GM18868 (cell line): ENCODE results near the gene KLHL36.
A peak's percentile ranks its signal among the peaks of the same experiment; 100 is the strongest.

ENCODE experiments used
- ATAC-seq: cut with Tn5 transposase; IDR thresholded peaks from one replicate; pipeline ENCODE4 v1.9.1; 2021; ENCODE audit warnings: mild to moderate bottlenecking, moderate library complexity; ENCODE audit not compliant: unreplicated experiment

KLHL36 gene

DNA sequence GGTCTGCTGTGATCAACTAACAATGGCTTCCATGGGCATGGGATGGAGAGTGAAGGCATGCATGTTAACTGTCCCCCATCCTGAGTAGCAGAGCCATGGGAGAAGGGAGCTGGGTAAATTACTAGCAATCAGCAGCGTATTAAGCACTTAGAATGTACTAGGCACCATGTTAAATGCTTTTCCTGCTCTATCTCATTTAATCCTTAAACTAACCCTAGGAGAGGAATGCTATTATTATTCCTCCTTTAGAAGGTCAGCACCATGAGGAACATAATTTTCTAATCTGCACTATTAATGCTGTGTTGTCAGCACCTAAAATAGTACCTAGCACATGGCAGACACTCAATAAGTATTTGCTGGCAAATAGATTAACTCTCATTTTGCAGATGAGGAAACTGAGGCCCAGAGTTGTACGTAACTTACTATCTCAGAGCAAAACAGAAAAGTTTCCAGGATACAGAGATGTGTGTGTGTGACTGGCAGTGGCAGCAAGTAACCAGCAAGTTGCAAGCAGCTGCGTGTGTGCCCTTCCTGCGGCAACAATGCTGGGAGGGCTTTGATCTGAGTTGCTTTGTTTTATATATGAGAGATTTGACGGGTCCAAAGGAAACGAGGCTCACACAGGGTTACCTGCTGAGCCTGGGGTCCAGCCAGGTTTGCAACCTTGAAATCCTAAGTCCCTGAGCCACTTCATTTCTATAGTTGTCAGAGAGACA, 6.5 kb upstream of the KLHL36 start:
- no peak for ATAC-seq

DNA sequence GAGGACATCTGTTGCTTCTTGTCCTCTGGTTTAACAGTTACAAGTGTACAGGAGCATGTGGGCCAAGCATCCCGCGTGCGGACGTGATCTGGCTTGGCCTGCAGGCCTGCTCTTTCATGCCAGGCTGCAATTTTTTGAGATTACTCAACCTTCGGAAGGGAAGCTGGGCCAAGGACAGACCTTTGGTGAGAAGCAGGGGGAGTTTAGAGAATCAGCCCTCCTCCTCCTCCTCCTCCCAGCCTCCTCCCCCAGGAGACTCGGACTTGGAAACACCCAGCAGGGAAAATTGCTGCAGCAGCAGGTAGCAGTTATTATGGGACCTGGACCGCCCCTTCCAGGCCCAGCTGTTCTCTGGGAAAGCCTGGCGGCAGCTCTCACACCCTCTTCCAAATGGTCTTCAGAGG, 5.1 kb upstream of the KLHL36 start:
- no peak for ATAC-seq

DNA sequence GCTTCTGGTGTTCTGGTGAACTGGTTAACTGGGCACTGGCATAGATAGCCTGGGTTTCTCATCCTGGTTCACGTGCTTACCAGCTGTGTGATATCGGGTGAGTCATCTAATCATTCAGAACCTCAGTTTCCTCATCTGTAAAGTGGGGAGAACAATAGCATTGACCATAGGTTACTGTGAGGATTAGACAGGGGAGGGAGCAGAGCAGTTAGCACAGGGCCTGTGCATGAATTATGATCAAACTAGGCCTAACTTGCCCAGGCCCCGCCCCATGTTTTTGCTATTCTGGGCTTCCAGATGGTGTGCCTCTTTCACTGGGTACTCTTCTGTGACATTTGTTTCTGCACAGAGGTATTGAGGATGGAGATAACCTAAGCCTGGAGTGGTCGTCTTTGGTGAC, 4.6 kb upstream of the KLHL36 start:
- ATAC-seq: no peak

DNA sequence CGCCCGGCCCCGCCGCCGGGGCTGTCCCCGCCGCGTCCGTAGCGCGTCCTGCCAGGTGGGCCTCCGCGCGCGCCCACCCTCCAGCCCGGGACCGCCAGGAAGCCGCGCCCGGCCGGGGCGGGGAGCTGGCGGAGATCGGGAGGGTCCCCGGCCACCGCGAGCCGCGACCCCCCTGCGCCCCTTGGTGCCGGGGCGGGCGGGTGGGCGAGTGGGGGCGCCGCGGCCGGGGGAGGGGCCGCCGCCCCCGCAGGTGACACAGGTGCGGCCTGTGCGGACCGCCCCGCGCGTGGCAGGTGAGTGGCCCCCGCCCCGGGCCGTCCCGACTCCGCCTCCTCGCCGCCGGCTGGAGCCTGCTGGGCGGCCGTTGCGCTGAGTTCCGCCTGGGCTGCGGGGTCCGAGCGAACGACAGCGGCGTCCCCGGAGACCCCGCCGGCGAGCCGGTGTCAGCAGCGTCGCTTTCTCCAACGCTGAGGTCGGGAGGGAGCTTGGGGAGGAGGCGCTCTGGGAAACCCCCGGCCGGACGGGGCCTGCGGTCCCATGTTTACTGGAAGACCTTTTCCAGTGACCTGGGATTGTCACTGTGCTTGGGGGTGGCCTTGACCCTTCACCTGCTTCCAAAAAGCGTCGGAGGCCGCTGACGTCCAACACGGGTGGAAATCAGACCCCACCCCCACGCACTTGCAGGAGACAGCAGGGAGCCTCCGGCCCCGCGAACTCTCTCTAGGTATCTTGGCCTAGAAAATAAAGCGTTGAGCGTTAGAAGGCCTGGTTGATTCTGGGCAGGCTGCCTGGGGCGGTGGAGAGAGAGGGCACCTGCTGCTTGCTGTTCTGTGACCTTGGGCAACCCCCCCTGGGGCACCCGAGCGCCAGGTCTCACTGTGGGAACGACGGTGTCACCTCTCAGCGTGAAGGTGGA, 542 bp downstream of the KLHL36 start:
- ATAC-seq: peak; percentile 67

DNA sequence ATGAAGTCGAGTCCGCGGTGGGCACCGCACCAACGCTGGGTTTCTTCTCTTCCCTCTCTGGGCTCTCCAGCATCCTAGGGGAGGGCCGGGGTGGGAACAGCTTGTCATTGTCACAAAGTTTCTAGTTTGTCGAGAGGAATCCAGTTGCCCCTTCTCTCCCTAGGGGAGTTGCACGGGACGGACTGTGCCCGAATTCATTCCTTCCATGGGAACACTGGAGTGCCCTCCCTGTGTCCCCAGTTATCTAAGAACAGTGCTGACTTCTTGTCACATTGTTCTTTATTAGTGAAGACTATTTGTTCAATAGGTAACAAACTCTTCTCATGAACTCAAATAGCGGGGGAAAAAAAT, 1.2 kb downstream of the KLHL36 start:
- no peak for ATAC-seq

DNA sequence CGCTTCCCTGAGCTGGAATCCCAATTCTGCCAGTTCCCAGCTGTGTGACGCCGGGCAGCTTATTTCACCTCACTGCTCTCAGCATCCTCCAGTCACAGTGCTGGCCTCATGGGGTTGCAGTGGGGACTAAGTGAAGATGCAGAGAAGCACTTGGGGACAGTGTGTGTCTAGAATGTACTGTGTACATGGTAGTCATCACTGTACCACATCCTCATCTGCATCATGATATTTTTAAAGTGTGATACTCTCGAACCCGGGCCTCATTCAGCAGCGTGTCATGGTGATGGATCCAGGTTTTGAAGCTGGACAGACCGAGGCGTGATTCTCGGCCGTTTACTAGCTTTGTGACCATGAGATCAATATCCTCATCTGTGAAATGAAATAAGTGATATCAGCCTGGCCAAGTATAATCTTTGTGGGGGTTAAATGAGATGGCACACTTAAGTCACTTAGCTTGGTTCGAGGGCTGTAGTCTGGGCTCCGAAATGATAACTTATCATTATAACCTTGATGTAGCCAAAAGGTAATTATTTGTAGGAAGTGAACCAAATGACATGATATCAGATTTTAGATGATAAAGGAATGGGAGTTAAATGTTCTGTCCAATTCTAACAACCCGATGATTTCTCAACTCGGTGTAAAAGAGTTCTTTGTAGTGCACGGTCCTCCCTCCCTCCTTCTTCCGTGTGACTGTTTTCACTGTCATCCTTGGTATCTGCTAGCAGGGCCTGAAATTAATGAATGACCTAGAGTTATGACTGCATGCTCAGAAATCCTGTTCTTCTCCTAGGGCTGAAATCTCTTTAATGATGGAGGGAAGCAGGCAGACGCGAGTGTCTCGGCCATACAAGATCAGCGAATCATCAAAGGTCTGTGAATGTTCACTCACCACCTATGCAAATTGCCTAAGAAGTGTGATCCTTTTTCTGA, 2.0 kb downstream of the KLHL36 start:
- no peak for ATAC-seq

DNA sequence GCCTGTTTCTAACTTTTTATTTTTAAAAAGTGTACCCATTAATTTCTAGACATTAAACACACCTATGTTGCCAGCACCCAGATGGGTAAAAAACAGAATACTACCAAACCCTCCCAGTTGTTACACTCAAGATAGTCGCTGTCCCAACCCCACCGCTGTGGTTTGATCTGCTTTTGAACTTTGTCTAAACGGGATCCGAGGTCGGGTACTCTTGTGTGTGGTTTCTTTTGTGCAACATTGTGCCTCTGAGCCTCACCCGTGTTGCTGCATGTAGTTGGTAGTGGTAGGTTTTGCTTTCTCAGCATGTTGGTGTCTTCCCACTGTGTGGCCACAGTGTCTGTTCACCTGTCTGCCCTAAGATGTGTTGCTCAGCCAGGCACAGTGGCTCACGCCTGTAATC, 4.3 kb downstream of the KLHL36 start:
- no peak for ATAC-seq

DNA sequence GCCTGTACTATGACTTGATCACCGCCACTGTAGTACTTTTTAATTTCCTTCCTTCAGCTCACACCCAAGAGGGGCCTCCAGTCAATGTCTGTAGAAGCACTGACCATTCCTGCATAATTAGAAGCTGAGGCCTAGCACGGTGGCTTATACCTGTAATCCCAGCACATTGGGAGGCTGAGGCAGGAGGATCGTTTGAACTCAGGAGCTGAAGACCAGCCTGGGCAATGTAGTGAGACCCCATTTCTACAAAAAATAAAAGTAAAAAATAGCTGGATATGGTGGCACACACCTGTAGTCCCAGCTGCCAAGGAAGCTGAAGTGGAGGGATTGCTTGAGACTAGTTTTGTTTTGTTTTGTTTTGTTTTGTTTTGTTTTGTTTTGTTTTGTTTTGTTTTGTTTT, 5.9 kb downstream of the KLHL36 start:
- no peak for ATAC-seq

DNA sequence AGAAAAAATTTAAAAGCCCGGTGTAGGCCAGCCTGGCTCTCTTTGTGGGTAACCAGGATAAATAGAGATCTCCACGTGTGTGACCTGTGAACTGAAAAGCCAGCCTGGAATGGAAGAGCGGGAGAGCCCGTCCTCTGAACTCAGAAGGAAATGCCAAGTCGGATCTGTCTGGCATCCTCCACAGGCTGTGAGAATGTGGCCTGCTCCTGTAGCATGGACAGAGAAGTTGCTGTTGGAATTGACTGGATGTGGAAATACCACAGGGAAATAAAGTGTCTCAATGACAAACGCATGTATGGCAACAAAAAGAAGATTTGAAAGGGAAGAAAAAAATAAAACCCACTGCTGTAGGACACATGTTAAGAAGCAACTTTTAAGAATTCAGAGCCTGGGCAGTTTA, 6.7 kb downstream of the KLHL36 start:
- ATAC-seq: no peak

DNA sequence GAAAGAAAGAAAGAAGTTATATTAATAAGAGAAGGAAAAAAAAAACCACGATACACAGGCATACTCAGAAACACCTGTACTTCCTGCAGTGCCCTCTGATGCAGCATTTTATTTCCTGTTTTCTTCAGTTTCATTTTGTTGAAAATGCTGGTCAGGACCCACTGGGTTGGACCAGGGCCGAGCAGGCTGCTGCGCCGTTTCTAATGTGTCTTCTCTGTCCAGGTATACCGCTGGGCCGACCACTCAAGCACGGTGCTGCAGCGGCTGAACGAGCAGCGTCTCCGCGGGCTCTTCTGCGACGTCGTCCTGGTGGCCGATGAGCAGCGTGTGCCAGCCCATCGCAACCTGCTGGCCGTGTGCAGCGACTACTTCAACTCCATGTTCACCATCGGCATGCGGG, 8.3 kb downstream of the KLHL36 start:
- no peak for ATAC-seq

DNA sequence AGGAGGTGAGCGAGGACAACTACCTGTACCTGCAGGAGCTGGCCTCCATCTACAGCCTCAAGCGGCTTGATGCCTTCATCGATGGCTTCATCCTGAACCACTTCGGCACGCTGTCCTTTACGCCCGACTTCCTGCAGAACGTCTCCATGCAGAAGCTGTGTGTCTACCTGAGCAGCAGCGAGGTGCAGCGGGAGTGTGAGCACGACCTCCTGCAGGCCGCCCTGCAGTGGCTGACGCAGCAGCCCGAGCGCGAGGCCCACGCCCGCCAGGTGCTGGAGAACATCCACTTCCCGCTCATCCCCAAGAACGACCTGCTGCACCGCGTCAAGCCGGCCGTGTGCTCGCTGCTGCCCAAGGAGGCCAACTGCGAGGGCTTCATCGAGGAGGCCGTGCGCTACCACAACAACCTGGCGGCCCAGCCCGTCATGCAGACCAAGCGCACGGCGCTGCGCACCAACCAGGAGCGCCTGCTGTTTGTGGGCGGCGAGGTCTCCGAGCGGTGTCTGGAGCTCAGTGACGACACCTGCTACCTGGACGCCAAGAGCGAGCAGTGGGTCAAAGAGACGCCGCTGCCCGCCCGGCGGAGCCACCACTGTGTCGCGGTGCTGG, 9.0 kb downstream of the KLHL36 start:
- no peak for ATAC-seq

DNA sequence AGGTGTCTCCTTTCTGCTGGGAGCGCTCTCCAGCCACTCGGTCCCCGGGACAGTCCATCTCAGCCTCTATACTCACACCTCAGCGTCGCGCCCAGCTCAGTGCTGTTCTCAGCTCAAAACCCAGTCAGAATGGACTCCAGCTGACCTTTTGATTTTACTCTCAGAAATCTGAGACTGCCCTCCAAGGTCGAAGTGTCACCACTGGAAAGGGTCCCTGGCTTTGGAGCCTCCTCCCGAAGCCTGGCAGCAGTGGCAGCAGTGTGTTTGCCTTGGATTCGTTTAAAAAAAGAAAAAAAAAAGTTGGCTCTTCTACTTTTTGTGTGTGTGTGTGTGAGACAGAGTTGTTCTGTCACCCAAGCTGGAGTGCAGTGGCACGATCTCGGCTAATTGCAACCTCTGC, 10.4 kb downstream of the KLHL36 start:
- ATAC-seq: no peak

DNA sequence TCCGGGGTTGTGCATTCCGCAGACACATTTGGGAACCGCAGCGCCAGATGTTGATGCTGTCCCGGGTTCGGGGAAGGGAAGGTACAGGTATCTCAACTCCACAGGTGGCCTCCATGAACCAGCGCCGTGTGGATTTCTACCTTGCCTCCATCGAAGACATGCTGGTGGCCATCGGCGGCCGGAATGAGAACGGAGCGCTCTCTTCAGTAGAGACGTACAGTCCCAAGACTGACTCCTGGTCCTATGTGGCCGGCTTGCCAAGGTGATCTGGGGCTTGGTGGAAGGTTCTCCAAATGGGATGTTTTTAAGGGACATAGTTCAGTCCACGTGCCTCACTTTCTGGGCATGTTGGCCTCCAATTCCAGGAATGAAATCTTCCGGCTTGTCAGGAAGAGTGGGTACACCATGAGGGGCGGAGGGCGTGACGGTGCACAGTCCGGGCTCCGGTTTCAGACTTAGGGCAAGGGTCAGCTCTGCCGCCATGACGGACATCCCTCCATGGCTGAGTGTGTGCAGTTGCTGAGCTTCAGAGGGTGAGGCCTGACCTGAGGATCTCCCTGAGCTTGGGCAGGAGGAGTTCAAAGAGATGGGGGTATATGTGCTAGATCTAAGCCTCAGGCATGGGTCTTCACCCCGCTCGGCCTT, 11.5 kb downstream of the KLHL36 start:
- ATAC-seq: no peak

DNA sequence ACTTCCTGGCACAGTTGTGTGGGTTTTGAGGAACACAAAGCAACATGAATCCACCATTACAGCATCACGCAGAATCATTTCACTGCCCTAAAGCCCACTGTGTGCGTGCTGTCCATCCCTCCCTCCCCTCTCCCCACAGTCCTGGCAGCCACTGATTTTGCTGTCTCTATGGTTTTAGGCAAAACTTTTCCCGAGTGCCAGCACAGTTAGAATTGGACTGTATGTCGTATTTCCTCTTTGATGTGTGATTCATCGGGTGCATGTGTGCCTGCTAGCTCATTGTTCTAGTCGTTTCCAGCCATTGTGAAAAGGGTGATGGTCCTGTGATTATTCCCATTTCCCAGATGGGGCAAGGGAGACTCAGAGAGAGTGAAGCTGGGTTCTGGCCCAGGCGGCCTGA, 12.7 kb downstream of the KLHL36 start:
- no peak for ATAC-seq

DNA sequence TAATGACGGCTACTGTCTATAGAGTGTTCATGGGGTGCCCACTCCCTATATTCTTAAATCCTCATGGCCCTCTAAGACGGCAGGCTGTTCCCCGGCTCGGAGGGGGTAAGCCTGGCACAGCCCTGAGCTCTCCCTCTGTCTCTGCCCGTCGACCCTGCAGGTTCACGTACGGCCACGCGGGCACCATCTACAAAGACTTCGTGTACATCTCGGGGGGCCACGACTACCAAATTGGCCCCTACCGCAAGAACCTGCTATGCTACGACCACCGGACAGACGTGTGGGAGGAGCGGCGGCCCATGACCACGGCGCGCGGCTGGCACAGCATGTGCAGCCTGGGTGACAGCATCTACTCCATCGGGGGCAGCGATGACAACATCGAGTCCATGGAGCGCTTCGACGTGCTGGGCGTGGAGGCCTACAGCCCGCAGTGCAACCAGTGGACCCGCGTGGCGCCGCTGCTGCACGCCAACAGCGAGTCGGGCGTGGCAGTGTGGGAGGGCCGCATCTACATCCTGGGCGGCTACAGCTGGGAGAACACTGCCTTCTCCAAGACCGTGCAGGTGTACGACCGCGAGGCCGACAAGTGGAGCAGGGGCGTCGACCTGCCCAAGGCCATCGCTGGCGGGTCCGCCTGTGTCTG, 13.2 kb downstream of the KLHL36 start:
- no peak for ATAC-seq

DNA sequence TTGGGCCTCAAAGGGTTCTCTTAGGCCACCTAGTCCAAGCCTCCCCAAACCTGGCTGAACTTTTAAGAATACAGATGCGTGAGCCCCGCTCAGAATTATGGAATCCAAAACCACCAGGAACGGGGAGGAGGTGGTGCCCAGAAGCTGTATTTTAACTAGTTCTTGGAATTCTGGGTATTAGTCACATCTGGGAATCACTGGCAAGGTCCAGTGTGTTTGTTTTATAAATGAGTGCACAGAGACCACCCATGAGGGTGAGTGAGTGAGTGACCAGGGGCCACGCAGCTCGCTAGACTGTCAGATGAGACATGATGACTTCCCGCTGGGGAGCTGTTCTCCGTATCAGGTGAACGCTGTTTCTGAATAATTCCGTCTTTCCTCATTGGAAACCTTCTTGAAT, 14.2 kb downstream of the KLHL36 start:
- ATAC-seq: no peak

DNA sequence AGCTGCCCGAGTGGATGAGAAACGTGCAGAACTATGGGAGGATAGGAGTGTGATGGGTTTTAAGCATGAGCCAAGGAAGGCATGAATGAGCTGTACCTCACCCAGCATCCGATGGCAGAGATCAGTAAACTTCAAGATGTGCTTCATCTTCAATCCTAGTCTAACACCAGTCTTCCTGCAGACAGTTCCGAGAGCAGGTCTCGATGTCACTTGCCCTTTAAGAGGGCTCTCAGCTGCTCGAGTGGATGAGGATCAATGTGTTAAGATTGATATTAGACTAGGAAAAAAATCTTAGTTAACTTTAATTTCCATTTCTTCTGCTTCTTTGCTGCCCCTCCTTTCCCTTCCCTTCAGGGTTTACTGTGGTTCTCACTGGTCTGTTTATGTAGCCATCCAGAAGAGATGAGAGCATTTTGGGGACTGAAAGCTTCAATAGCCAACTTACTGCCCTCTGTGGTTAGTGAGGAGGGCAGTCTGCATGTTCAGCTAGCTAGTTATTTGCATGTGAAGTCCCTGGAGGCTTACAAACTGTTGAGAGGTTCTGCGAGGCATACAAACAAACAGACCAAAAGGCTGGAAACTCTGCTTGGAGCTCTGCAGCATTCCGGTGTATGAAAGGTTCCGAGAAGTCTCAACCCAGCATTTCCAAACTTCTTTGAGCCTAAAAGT, 15.3 kb downstream of the KLHL36 start:
- ATAC-seq: no peak

DNA sequence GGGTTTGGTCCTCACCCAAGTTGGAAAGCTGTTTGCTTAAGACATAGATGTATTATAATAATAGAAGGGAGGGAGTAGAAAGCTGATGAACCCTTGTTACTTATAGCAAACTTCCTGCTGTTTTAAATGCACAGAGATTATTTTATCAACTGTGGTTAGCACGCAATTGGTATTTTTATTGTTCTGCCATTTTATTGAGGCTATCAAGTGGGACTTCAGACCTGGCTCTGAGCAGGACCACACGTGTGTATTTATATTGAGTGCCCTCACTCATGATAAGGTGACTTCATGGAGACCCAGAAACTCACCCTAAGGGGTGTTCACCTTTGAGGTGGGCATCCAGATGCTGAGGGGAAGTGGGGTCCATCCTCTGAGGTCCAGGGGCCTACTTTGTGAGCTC, 17.0 kb downstream of the KLHL36 start:
- no peak for ATAC-seq

DNA sequence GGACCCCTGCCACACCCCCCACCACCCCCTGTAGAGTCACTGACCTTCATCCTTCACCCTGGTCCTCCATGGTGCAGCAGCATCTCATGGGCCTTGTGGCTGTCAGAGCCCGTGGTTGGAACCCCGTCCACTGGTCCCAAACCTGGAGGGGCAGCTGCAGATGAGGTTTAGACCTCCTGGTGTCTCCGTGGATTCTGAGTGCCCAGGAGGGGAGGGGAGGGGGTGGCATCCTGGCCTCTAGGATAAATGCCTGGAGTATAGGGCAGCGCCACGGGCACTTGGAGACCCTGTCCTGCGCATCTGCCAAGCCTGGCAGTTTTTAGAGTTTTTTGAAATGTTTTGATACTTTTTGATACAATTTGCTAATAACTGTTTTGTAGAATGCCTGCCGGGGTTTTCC, 17.5 kb downstream of the KLHL36 start:
- no peak for ATAC-seq
